HL-60/S4 (cell line): ENCODE results near the gene SFRP4.
"Not testable (repeated sequence)": the region's sequence is repeated elsewhere in the genome, so short reads cannot be mapped to it uniquely, and the experiment has no call there.

Experiments used
- in situ Hi-C: fragments of 300-500 bp; cut with MboI; formaldehyde crosslinking; loops from 2 replicates; pipeline ENCODE4 v1.14.3; 2022; ENCODE audit warnings: low sequenced_read_pairs

The SFRP4 gene

GRCh38 chr7:37916673-37917660, at the start of gene SFRP4:
Gene SFRP4, minus strand, starts transcription at chr7:37916817. Its CDS starts 280 bp downstream, at chr7:37916537.
- in situ Hi-C loops, result loop anchor here (25.0 kb wide), 3 partner anchors 170 to 420 kb away; no protein-coding TSS in a partner anchor

DNA sequence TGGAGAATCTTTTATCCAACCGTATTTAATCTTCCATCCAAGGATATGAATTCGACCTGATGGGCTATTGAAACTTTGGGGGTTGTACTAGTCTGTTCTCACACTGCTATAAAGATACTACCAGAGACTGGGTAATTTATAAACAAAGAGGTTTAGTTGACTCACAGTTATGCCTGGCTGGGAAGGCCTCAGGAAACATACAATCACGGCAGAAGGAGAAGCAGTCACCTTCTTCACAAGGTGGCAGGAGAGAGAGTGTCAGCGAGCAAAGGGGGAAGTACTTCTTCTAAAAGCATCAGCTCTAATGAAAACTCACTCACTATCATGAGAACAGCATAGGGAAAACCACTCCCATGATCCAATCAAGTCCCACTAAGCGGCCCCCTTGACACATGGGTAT, 47.6 kb upstream of the SFRP4 start:
- in situ Hi-C loops, result no loop called here

DNA sequence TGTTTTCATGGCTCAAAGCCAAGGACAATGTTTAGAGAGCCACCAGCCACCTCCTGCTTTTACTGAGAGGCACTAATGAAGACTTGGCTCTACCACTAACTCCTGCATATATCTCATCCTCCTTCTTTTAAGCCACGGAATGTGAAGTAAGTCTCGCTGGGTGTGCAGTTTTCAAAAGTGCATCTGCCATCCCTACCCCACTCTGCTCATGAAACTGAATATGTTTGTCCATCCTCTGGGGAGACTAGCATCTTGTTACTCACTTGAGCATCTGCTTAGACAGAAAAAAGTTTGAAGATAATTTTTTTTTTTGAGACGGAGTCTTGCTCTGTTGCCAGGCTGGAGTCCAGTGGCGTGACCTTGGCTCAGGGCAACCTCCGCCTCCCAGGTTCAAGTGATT, 44.6 kb upstream of the SFRP4 start:
- in situ Hi-C loops, result no loop called here

DNA sequence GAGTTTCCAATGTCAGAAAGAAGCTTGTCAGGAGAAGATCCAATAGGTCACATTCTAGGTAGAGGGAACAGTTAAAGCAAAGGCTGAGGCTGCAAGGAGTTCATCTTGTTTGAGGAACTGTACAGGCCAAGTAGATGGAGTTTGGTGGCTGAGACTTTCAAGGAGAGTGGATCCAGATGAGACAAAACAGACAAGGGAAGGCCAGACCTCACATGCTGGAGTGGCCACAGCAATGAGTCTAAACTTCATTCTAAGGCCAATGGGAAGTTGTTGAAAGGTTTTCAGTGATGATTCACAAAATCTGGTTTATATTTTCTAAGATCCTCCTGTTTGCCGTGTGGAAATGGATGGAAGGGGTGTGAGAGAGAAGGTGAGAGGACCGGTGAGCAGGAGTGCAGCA, 43.9 kb upstream of the SFRP4 start:
- in situ Hi-C loops, result no loop called here

GRCh38 chr7:37957221-37957970, 40.8 kb upstream of the SFRP4 start:
- in situ Hi-C loops, result no loop called here

GRCh38 chr7:37956791-37957190, 40.2 kb upstream of the SFRP4 start:
- in situ Hi-C loops, result no loop called here

- in situ Hi-C loops, result not testable (repeated sequence)
Measured at GRCh38 chr7:37954217-37954616, 37.6 kb upstream of the SFRP4 start.

- in situ Hi-C loops, result no loop called here
Measured at GRCh38 chr7:37952240-37952639, 35.6 kb upstream of the SFRP4 start.

DNA sequence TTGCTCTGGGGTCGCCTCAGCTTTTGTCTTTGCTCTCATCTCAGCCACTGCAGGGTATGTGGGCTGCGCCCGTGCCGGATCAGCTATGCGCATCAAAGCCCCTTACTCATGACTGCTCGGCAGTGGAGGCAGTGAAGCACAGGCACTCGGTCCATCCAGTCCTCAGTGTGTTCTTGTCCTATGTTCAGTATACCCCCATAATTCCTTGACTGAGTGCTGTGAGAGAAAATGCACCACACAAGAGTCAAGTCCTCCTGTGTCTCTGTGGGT, 31.3 kb upstream of the SFRP4 start:
- in situ Hi-C loops, result no loop called here

DNA sequence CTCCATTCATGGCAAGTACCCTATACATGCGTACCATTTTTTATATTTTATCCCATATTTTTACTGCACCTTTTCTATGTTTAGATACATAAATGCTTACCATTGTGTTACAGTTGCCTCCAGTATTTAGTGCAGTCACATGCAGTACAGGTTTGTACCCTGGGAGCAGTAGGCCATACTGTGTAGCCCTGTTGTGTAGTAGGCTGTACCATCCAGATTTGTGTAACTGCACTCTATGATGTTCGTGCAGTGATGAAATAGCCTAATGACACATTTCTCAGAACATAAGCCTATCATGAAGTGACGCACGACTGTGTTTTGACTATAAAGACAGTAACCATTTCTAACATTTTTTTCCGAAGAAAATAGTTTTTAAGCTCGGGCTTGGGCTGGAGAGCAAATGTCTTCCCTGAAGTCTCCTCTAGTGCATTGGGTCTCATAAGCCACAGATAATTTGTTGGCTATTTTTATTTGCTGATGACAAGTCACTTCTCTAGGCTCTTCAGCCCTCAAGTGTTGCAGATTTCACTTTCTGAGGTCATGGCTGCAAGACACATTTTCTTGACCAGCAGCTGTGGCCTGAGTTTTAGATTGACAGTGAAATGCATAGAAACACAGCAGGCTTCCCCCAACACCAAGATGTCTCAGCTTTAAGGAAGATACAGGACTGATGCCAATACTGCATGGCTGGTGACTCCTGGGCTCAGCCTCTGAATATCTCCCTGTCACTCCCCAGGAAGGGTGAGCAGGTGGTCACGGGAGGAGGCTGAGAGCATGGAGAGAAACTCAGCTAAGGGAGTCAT, 30.7 kb upstream of the SFRP4 start:
- in situ Hi-C loops, result no loop called here

- in situ Hi-C loops, result no loop called here
Measured at GRCh38 chr7:37945336-37945735, 28.7 kb upstream of the SFRP4 start.

DNA sequence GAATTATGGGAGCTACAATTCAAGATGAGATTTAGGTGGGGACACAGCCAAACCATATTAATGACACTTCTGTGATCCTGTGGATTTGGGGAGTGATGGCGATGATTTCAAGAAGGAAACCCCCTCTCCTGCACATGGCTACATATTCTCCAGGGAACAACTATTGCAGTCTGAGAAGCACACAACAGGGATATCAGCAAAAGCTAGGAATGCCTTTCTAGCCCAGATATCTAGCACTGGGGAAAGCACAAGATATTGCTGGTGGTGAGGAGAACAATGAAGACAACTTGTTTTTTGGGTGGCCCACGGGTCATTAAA, 28.1 kb upstream of the SFRP4 start:
- in situ Hi-C loops, result no loop called here

DNA sequence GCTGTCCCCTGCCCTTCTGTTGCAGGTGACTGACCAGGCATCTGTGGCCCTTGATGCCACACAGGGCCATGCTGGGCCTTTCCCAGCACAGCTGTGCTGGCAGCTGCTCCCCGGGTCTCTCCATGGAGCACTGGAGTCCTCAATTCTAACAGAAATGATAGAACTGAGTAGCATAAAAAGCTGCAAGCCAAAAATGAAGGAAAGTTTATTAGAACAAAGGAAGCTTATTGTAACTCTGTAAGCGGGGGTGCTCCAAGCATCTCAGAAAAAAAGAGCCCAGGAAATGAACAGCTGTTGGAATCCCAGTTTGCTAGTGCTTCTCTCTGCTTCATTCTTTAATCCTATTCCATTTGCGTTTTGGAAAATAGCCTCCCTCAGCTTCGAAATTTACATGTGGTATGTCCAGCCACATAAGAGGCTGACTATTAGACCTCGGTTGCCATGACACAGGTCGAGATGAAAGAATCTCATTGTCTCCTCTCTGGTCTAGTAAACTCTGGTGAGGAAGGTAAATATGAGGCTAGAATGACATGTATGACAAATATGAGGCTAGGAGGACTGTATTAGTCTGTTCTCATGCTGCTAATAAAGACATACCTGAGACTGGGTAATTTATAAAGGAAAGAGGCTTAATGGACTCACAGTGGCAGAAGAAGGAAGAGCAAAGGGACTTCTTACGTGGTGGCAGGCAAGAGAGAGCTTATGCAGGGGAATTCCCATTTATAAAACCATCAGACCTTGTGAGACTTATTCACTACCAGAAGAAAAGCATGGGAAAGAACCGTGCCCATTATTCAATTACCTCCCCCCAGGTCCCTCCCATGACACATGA, 27.5 kb upstream of the SFRP4 start:
- in situ Hi-C loops, result no loop called here

DNA sequence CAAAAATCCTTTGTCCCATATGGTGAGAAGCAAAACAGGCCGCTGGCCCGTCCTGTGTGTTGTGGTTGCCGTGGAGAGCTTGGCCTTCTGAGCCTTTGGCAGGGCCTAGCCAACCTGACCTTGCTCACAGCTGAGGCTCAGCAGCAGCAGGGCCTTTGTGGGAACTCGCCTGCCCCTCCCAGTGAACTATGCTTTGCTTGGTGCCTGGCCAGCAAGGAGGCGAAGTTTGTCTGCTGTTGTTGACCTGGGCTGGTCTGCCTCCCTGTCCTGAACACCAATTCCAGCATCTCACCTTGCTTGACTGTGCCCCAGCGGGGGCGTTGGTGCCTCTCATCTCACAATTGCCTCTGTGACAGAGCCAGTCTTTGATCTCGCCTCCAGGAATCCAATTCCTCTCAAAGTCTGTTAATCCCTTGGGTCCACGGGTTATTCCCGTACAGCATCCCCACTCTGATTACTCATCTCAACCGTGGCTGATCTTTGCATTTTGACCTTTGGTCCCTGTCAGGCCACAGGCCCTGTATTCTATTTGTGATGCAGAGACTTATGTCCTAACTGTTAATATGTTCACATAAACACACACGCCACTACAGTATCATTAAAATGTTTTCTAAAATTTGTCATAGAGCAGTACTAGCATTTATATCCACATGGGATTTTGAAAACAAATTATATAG, 26.5 kb upstream of the SFRP4 start:
- in situ Hi-C loops, result no loop called here

DNA sequence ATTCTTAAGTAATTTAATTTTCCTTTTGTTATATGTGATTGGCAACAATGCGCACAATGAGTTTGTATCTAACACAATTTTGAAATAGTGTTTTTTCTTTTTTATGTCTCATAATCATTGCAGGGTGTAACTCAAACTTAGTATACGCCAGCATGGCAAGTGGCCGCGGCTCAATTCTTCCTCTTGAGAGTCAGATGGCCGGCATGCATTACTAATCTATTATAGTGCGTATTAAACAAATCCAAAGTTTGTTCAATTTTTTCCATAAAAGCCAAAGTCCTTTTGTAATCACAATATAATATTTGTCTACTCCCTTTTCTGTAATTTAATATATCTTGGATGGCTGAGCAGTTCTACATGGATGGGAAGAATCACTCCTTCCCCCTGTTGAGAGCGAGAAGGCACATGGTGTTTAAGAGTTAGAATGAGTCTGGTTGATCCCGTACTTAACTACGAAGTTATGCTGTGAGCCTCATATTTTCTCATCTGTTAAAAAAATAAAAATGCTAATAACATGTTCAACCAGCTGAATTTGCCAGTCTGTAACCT, 16.5 kb upstream of the SFRP4 start:
- in situ Hi-C loops, result no loop called here

- in situ Hi-C loops, result no loop called here
Measured at GRCh38 chr7:37932543-37932942, 15.9 kb upstream of the SFRP4 start.

GRCh38 chr7:37930226-37930948, 13.8 kb upstream of the SFRP4 start:
- in situ Hi-C loops, result no loop called here

DNA sequence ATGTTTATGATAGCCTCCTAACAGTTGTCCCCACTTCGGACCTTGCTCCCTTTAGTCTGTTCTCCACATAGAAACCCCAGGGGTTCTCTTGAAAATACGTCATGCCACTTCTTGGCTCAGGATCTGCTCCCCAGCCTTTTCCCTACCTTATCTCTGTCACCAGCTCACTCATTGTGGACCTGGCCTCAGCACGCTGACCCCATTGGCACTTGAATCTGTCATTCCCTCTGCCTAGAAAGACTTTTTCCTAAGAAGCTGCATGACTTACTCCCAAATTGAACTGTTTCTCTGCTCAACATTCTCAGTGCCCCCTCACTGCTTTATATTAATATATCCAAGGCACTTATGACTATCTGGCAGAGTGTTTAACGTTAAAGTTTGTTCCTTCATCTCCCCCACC, 12.3 kb upstream of the SFRP4 start:
- in situ Hi-C loops, result no loop called here

- in situ Hi-C loops, result no loop called here
Measured at GRCh38 chr7:37927773-37928444, 11.3 kb upstream of the SFRP4 start.
